ENCODE measurements around the gene CSTPP1. TPM values are rescaled to one million over a fixed set of nuclear protein-coding genes. Genes with fewer than 3 reads are reported as not detected.

CSTPP1 gene
- total RNA-seq, 1 donor from 2014 or later = 58.5 TPM

DNA sequence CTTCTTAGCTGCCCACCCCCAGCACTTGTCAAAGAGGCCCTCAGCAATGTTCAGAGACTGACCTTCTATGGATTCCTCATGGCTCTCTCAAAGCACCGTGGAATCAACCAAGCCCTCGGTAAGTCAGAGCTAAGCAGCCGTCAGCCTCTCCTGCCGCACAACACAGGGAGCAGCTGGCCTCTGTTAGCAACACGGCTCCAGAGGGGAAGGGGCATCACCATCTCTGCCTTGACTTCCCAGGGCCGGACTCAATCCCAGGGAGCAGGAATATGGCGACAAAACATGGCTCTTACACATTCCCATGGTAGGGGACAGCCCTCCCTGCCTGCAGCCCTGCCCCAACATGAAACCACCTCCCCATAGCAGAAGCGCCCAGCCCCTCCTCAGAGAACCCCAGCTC is 221.2 kb downstream of the CSTPP1 start:
- Mint-ChIP-seq H3K27me3 (ENCODE audit: low read depth) (peaks cover 6% of the 10 kb centered on the region), H3K27ac (ENCODE audit: unreplicated experiment) (no peak overlapping the region), H3K4me3 (peak overlapping the region; percentile 59), H3K36me3 (ENCODE audit: low read depth) (no peaks in the 10 kb centered on the region), H3K4me1 (peaks cover 11% of the 10 kb centered on the region), H3K9me3 (no peaks in the 10 kb centered on the region)
- DNase-seq (ENCODE audit: low read depth, low spot score) = no peak
- no peak for TF ChIP-seq CTCF (conservative IDR thresholded peaks at IDR 0.05)

DNA sequence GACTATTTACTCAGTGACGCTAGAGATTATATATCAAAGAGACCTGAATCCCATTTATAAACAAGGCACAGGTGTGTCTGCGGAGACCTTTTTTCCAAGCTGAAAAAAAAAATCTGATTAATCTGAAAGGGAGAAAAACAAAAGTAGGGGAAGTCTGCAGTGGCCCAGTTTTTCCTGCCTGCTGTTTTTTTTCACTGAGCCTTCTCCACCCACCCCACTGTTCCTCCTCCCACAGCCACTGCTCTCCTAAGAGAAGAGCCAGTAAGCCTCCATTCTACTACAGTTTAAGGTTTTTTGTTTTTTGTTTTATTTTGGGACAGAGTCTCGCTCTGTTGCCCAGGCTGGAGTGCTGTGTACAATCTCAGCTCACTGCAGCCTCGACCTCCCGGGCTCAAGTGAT is 221.7 kb downstream of the CSTPP1 start:
- peaks cover 6% of the 10 kb centered on the region for H3K27me3 Mint-ChIP-seq (ENCODE audit: low read depth)
- peak overlapping the region; percentile 59 for H3K4me3 Mint-ChIP-seq
- no peak for TF ChIP-seq CTCF (conservative IDR thresholded peaks at IDR 0.05)
- H3K4me1 Mint-ChIP-seq = peaks cover 7% of the 10 kb centered on the region
- H3K9me3 Mint-ChIP-seq = no peaks in the 10 kb centered on the region
- H3K27ac Mint-ChIP-seq (ENCODE audit: unreplicated experiment) = no peak overlapping the region
- no peaks in the 10 kb centered on the region for H3K36me3 Mint-ChIP-seq (ENCODE audit: low read depth)
- DNase-seq (ENCODE audit: low read depth, low spot score) = no peak

DNA sequence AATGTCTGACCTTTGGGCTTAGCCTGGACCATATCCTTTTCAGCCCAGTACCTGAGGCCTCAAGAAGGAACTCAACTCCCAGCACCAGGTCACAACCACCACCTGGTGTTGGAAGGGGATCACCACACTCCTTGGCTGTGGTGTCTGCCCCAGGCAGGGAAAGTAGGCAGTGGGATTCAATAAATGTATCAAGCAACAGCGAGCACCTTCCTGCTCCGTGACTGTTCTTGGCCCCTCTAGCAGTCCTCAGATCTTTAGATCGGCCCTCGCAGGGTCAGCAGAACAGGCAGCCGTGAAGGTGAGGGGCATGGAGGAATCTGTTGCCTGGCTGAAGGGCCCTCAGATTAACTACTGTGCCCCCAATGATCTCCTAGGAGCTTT is 224.2 kb downstream of the CSTPP1 start:
- Mint-ChIP-seq H3K36me3 (ENCODE audit: low read depth) (no peaks in the 10 kb centered on the region), H3K27me3 (ENCODE audit: low read depth) (peaks cover 6% of the 10 kb centered on the region), H3K4me3 (peak overlapping the region; percentile 12), H3K27ac (ENCODE audit: unreplicated experiment) (no peak overlapping the region), H3K9me3 (no peaks in the 10 kb centered on the region), H3K4me1 (no peaks in the 10 kb centered on the region)
- DNase-seq (ENCODE audit: low read depth, low spot score) = no peak
- TF ChIP-seq CTCF (conservative IDR thresholded peaks at IDR 0.05) = no peak

DNA sequence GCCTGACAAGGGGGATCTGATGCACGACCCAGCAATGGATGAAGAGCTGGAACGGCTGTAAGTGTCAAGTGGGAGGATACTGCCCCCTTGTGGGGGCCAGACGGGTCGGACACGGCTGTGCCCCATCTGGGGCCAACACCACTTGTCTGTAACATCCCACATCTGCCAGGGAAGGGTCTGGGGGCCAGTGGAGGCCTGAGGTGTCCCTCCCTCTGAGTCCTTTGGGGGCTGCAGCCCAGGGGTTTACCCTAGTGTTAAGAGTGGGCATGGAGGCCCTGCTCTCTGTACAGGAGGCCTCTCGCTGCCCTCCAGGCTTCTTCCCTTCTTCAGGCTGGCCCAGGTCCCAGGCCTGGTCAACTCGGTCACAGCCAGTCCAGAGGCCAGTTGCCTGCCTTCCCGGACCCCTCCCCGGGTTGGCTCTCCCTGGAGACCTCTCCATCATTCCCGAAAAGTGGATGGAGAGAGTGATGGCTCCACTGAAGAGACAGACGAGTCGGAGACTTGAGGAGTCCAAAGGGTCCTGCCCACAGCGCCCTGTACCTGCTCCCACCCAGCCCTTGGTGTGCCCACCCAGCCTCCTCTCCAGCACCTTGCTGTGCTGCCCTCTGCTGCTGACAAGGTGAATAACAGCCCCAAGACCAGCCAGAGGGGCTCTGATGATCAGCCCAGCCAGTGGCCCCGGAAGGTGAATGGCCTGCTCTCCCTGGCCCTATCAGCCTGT is 224.7 kb downstream of the CSTPP1 start:
- Mint-ChIP-seq H3K27ac (ENCODE audit: unreplicated experiment) (no peak overlapping the region), H3K4me3 (no peak overlapping the region), H3K36me3 (ENCODE audit: low read depth) (no peaks in the 10 kb centered on the region), H3K9me3 (no peaks in the 10 kb centered on the region), H3K27me3 (ENCODE audit: low read depth) (peaks cover 6% of the 10 kb centered on the region), H3K4me1 (no peaks in the 10 kb centered on the region)
- peak; percentile 70 for DNase-seq (ENCODE audit: low read depth, low spot score)
- TF ChIP-seq CTCF (conservative IDR thresholded peaks at IDR 0.05) = peak; percentile 70

GRCh38 chr11:47161890-47162289 is 225.3 kb downstream of the CSTPP1 start:
- no peak for TF ChIP-seq CTCF (conservative IDR thresholded peaks at IDR 0.05)
- no peak overlapping the region for H3K27ac Mint-ChIP-seq (ENCODE audit: unreplicated experiment)

More at GRCh38 chr11:47161890-47162289, 225.3 kb downstream of the CSTPP1 start:
- Mint-ChIP-seq H3K4me1 (no peaks in the 10 kb centered on the region), H3K27me3 (ENCODE audit: low read depth) (peaks cover 6% of the 10 kb centered on the region), H3K36me3 (ENCODE audit: low read depth) (no peaks in the 10 kb centered on the region), H3K4me3 (no peak overlapping the region), H3K9me3 (no peaks in the 10 kb centered on the region)
- DNase-seq (ENCODE audit: low read depth, low spot score) = no peak

Measured in neural crest cell (in vitro differentiated cells).